GM23338 (cell line): ENCODE results near the gene RHNO1. TPM values are rescaled to one million over a fixed set of nuclear protein-coding genes. Genes with fewer than 3 reads are reported as not detected.

ENCODE experiments used
- ATAC-seq: fragments of 200-7000 bp; cut with Tn5 transposase; 3 replicates; pipeline ENCODE4 v1.9.1; 2020
- DNase-seq: peaks from one replicate; pipeline ENCODE4 v3.0.0-alpha.2; 2015; ENCODE audit warnings: low spot score
- H2AFZ ChIP-seq: fragments of 200-600 bp; sonication (generic); 2 replicates; pipeline ENCODE4 v1.8.0; 2016; ENCODE audit warnings: antibody characterized with exemption, mild to moderate bottlenecking, moderate library complexity
- H3F3A ChIP-seq: fragments of 200-600 bp; sonication (generic); replicated peaks from 2 replicates; pipeline ENCODE4 v1.8.0; 2017; ENCODE audit warnings: antibody characterized with exemption, mixed run types, low read depth
- H3K27ac ChIP-seq: fragments of 200-600 bp; sonication (generic); 2 replicates; pipeline ENCODE4 v1.6.1; 2016; ENCODE audit warnings: low read depth
- H3K27me3 ChIP-seq: fragments of 200-600 bp; sonication (generic); 2 replicates; pipeline ENCODE4 v1.8.0; 2016; ENCODE audit warnings: mild to moderate bottlenecking, mixed run types, moderate library complexity; ENCODE audit not compliant: insufficient read depth
- H3K36me3 ChIP-seq: fragments of 200-600 bp; sonication (generic); 2 replicates; pipeline ENCODE4 v1.8.0; 2016; ENCODE audit warnings: mild to moderate bottlenecking; ENCODE audit not compliant: insufficient read depth
- H3K4me1 ChIP-seq: fragments of 200-600 bp; sonication (generic); 2 replicates; pipeline ENCODE4 v1.8.0; 2016; ENCODE audit warnings: mild to moderate bottlenecking, moderate library complexity; ENCODE audit not compliant: insufficient read depth
- H3K4me2 ChIP-seq: fragments of 200-600 bp; sonication (generic); 2 replicates; pipeline ENCODE4 v1.7.1; 2017; ENCODE audit warnings: mixed run types
- H3K4me3 ChIP-seq: fragments of 200-600 bp; sonication (generic); 2 replicates; pipeline ENCODE4 v1.6.1; 2016; ENCODE audit warnings: mixed run types
- H3K79me2 ChIP-seq: fragments of 200-600 bp; sonication (generic); replicated peaks from 2 replicates; pipeline ENCODE4 v1.8.0; 2017; ENCODE audit warnings: mild to moderate bottlenecking; ENCODE audit not compliant: insufficient read depth
- H3K9me2 ChIP-seq: fragments of 200-600 bp; sonication (generic); 2 replicates; pipeline ENCODE4 v1.8.0; 2017; ENCODE audit not compliant: insufficient read depth
- H4K20me1 ChIP-seq: fragments of 200-600 bp; sonication (generic); replicated peaks from 2 replicates; pipeline ENCODE4 v1.8.0; 2017; ENCODE audit warnings: mild to moderate bottlenecking; ENCODE audit not compliant: insufficient read depth
- H3K27ac Mint-ChIP-seq: 2 replicates; pipeline ENCODE4 v1.8.0; 2020; ENCODE audit warnings: inconsistent platforms, mild to moderate bottlenecking, moderate library complexity, mixed read lengths
- H3K27me3 Mint-ChIP-seq: 3 replicates; pipeline ENCODE4 v1.8.0; 2022; ENCODE audit warnings: low read depth, mild to moderate bottlenecking, moderate library complexity, mixed read lengths, inconsistent platforms; ENCODE audit not compliant: insufficient read depth, poor library complexity
- H3K36me3 Mint-ChIP-seq: 3 replicates; pipeline ENCODE4 v1.8.0; 2021; ENCODE audit warnings: low read depth, mild to moderate bottlenecking, inconsistent platforms, moderate library complexity, mixed read lengths
- H3K4me1 Mint-ChIP-seq: 3 replicates; pipeline ENCODE4 v1.8.0; 2020; ENCODE audit warnings: mild to moderate bottlenecking, inconsistent platforms, mixed read lengths
- H3K4me3 Mint-ChIP-seq: 3 replicates; pipeline ENCODE4 v1.8.0; 2021; ENCODE audit warnings: moderate library complexity, mild to moderate bottlenecking, inconsistent platforms, mixed read lengths
- H3K9me3 Mint-ChIP-seq: 3 replicates; pipeline ENCODE4 v1.8.0; 2020; ENCODE audit warnings: moderate library complexity, mild to moderate bottlenecking, inconsistent platforms, mixed read lengths
- CREB1 ChIP-seq: fragments of 250-450 bp; sonication (Bioruptor Pico); IDR thresholded peaks from 2 replicates; pipeline ENCODE4 v1.5.0; 2020; ENCODE audit warnings: low read depth, mild to moderate bottlenecking, moderate library complexity
- CTCF ChIP-seq, 2 experiments: fragments of 200-600 bp in 1 of 2; sonication (generic) in 1 of 2; conservative IDR thresholded peaks; 2 replicates each; pipeline versions ENCODE4 v1.5.1 to v1.6.1; 2016 to 2017; ENCODE audit warnings: antibody characterized with exemption in 2 of 2, low read depth in 2 of 2, mild to moderate bottlenecking in 2 of 2, moderate library complexity in 1 of 2
- ETS1 ChIP-seq: IDR thresholded peaks from 2 replicates; pipeline ENCODE4 v1.6.1; 2016; ENCODE audit warnings: antibody characterized with exemption
- EZH2phosphoT487 ChIP-seq: fragments of 200-600 bp; sonication (generic); IDR thresholded peaks from one replicate; pipeline ENCODE4 v1.8.1; 2018; ENCODE audit warnings: antibody characterized with exemption; ENCODE audit not compliant: unreplicated experiment
- JUNB ChIP-seq: IDR thresholded peaks from one replicate; pipeline ENCODE4 v1.6.1; 2016; ENCODE audit warnings: antibody characterized with exemption; ENCODE audit not compliant: unreplicated experiment
- NANOG ChIP-seq: IDR thresholded peaks from 2 replicates; pipeline ENCODE4 v1.6.1; 2016; ENCODE audit warnings: antibody characterized with exemption, borderline replicate concordance
- REST ChIP-seq: IDR thresholded peaks from one replicate; pipeline ENCODE4 v1.6.1; 2018; ENCODE audit warnings: antibody characterized with exemption; ENCODE audit not compliant: unreplicated experiment
- ZNF114 ChIP-seq: fragments of 250-450 bp; sonication (Bioruptor Pico); IDR thresholded peaks from 2 replicates; pipeline ENCODE4 v1.5.0; 2020; ENCODE audit warnings: mild to moderate bottlenecking, moderate library complexity
- ZNF331 ChIP-seq: fragments of 250-450 bp; sonication (Bioruptor Pico); IDR thresholded peaks from 2 replicates; pipeline ENCODE4 v1.5.0; 2020; ENCODE audit warnings: low read depth, mild to moderate bottlenecking, moderate library complexity
- ZNF462 ChIP-seq: fragments of 250-450 bp; sonication (Bioruptor Pico); IDR thresholded peaks from 2 replicates; pipeline ENCODE4 v1.5.0; 2020; ENCODE audit warnings: mild to moderate bottlenecking, moderate library complexity
- polyA plus RNA-seq: library from polyadenylated mRNA; unstranded; fragments of >200 nt; fragmentation: Nextera tagmentation; extraction: Ambion mirVana; gene quantifications from 2 replicates; pipeline ENCODE4 v1.2.1, GENCODE V29; 2016
- total RNA-seq: library from RNA; depleted of rRNA; stranded (reverse); fragments of >200 nt; shearing (Covaris generic); gene quantifications from 2 replicates; pipeline ENCODE4 v1.2.3, GENCODE V29; 2014

The RHNO1 gene
- total and polyA plus RNA-seq, 2 experiments from 2014 or later, result 56.4 to 63.8 TPM

- H3K27me3 Mint-ChIP-seq, result no peaks in the 10 kb centered on the region
- H3K4me2 ChIP-seq, result no peak overlapping the region
- H3K27me3 ChIP-seq, result no peaks in the 10 kb centered on the region
- 0 out of 2 replicates have a peak overlapping the region, but pooled peaks have one; percentile 14 for H3K27ac ChIP-seq
- no peak for DNase-seq
- H3K9me2 ChIP-seq, result 0 out of 2 replicates have a peak, but pooled peaks cover 4% of the 10 kb centered on the region
- no peaks in the 10 kb centered on the region for H3K79me2 ChIP-seq
- no peak for ATAC-seq
- H3F3A ChIP-seq, result no peaks in the 10 kb centered on the region; the same call in 1 of the 2 replicates
- H2AFZ ChIP-seq, result no peak overlapping the region
- TF ChIP-seq REST (no peak), NANOG (no peak), JUNB (no peak), CREB1 (CRISPR knock-in tag) (no peak), ZNF331 (CRISPR knock-in tag) (no peak), ZNF462 (CRISPR knock-in tag) (no peak), ETS1 (no peak), EZH2phosphoT487 (no peak), CTCF (conservative IDR thresholded peaks at IDR 0.05; ENCODE audit: low read depth in 2 of 2) (no peak), ZNF114 (CRISPR knock-in tag) (no peak)
- peaks cover 33% of the 10 kb centered on the region for H3K36me3 Mint-ChIP-seq
- no peak overlapping the region for H3K4me3 ChIP-seq
- no peak overlapping the region for H3K27ac Mint-ChIP-seq
- peaks cover 17% of the 10 kb centered on the region for H3K4me1 ChIP-seq
- H4K20me1 ChIP-seq, result no peaks in the 10 kb centered on the region
- peaks cover 15% of the 10 kb centered on the region for H3K4me1 Mint-ChIP-seq
- H3K36me3 ChIP-seq, result no peaks in the 10 kb centered on the region; the same call in 1 of the 2 replicates
- H3K4me3 Mint-ChIP-seq, result no peak overlapping the region
- H3K9me3 Mint-ChIP-seq, result no peaks in the 10 kb centered on the region
These were observed 48.4 kb downstream of the RHNO1 start for GRCh38 chr12:2925322-2925995.
